Measurements from ENCODE around the gene PLN.

The PLN gene

DNA sequence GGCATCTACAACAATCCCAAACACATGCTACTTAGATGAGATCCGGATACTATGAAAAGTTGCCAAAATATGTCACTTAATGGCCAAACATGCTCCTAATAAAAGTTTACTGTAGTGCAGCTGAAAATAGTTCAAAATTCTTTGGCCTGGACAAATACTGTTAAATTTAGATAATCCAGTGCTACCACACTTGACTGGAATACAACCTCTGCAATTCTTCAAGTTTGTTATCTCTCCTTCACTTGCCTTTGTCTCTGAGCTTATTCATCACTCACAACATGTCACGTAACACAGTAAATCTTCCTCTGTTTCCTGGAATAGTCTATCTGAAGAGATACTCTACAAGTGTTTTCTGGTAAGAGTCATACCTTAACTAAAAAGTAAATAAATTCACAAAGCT, 10.5 kb upstream of the PLN start:
- no peak for DNase-seq (ENCODE audit: low spot score)

DNA sequence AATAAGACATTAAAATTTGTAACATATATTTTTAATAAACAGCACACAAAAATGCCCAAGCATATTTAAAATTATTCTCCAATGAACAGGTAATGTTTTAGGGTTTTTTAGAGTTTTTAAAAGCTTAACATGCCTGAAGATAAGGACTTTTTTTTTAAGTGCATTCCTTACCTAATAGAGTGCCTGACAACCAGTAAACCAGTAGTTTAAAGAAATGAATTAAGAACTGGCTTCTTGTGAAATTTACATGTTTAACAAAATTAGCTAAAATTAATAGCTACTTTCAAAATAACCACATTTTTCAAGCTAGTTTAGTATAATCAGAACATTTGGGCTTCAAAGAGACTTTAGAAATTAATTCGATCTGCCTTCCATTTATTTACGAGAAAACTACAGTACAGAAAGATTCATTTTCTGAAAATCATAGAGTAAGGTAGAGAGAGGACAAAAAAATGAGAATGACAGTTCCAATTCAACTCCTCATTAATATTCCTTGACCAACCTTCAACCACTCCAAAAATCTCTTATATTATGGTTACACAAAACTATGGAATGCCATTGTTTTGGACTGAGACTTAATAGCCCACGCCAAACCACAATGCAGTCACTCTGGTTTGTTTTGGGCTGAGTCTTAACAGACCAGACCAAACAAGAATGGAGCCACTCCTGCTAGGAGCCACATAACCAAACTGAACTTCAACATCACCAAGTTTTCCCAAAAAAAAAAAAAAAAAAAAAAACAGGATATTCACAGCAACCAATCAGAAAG, 5.7 kb upstream of the PLN start:
- DNase-seq (ENCODE audit: low spot score), result no peak

GRCh38 chr6:118544105-118544504, 4.0 kb upstream of the PLN start:
- no peak for DNase-seq (ENCODE audit: low spot score)

GRCh38 chr6:118546164-118546879, 1.8 kb upstream of the PLN start:
- DNase-seq (ENCODE audit: low spot score), result no peak

DNA sequence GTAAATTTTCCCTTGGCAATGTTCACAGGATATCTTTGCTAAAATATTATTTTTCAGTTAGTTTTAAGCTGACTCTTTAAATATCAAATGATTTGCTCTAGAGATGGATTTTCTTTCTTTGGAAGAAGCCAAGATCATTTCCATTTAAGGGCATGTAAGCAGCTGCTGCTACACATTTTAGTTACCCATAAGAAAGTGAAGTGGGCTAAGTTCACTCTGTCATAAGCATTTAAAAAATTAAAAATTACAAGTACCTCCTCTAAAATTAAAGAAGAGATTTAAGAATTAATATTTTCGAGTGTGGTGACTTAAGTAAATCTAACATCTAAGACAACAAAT, 1.2 kb upstream of the PLN start:
- no peak for DNase-seq (ENCODE audit: low spot score)

DNA sequence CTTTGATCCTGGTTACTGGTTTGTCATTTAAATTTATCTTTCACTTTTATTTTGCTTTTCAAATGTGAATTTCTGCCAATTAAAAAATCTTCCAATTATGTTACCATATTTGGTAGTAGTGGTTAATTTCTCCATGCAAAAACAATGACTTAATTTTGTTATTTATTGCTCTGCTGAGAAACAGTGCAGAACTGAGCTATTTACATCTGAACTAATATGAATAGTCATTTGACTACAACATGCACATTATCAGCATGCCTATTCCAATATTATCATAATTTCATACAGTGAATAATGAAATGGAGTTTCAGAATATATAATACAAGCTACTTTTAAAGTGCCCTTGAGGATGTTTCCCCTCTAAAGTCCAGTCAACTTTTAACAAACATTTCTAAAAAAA, 517 bp downstream of the PLN start:
- no peak for DNase-seq (ENCODE audit: low spot score)

DNA sequence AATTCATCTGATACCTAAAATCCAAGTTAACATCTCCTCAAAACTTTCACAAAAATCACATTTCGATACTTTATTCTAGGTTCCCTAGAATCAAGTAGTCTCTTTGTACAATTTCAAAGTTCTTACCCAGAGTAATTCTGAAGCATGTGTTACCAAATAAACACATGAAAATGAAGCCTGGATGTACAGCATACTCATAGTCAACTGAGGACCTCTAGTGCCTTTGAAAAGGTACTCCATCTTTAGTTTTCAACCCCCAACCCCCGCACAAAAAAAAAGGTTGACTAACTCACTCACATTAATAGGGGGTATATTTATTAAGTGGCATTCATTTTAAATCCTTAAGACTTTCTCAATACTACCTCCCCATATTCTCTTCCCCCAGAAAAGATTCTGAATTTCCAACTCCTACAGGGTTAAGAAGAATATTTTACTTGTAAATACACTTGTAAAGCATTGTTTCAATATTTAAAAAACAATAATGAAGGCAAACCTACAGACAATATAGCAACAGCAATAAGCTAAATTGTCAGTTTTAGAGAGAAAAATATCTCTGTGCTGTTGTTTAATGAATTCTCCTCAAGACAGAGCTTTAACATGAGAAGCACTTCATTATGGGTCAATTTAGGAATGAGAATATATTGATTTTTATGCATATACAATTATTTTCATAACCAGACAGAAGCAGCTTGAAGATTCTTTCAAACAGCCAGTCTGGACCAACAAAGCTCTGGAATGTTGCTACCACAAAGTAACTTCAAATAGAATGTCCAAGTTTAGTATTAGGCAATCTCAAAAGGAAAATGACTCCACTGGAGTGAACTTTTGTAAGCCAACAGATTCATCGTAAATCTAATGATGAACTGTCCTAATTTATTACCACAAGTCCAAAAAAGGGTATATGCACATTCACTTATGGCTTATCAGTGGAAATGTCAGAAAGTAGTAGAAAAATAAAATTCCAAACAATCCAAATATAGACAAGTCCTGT, 3.3 kb downstream of the PLN start:
- peak; percentile 10 for DNase-seq (ENCODE audit: low spot score)

GRCh38 chr6:118553132-118553531, 5.0 kb downstream of the PLN start:
- no peak for DNase-seq (ENCODE audit: low spot score)

DNA sequence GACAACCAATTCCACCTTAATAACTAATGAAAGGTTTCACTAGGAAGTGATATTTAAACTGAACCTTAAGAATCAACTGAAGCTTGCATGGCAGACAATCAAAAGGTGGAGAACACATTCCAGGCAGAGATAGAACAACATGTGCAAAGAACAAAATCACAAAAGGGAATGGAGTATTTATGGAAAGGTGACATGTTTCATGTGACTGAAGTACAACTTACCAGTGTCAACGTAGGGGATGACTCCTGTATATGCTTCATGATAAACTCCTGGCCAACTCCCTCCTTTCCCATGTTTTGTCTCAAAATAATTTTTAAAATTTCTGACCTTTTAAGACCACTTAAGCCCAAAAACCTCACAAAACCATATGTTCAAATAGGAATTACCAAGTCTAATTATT, 6.6 kb downstream of the PLN start:
- no peak for DNase-seq (ENCODE audit: low spot score)

GRCh38 chr6:118558464-118559217, 10.5 kb downstream of the PLN start:
- DNase-seq (ENCODE audit: low spot score), result no peak

- DNase-seq (ENCODE audit: low spot score), result no peak
Measured at GRCh38 chr6:118559659-118560058, 11.6 kb downstream of the PLN start.

- no peak for DNase-seq (ENCODE audit: low spot score)
Measured at GRCh38 chr6:118562248-118562647, 14.2 kb downstream of the PLN start.

DNA sequence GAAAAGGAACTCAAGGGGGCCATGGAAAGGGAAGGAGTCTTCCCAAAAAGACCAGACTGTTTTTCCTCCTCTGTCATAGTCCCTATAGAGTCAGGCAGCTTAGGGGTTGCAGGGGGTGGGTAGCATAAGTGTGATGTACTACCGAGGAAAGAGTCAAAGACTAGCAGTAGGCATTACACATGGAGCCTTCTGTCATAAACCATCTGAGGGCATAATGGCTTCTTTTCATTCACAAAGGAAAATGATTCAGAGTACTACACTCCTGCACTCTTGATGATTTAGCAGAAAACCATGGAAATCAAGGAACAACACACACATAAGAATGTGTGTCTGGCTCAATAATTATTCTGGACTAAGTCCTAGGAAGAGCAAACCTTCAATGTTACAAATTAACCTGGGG, 14.9 kb downstream of the PLN start:
- DNase-seq (ENCODE audit: low spot score), result no peak

DNA sequence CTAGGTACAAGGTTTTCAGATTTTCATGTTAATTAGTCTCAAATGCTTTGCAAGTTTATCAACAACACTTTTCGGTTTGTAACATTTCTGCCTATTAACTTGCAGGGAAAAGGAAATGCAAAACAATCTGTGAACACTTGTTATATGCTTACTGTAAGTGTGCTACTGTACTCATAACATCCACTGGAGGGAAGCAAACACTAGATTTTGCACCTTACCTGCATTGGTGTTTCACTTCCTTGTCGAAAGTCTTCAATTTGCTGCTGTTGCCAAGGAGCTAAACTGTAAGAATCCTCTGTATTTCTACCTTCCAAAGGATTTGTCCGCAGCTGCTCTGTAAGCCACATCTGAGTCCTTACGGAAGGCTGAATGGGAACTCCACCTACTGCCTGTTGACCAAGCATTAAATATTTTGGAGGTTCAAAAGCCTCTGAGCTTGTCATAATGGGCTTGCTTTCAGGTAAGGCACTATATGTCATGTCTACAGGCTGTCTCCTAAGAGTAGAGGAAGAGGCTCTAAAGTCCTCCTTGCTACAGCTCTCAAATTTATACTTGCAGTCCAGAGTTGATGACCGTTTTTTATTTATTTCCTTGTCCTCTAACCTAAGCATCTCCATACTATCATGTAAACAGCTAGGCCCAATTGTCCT, 17.3 kb downstream of the PLN start:
- no peak for DNase-seq (ENCODE audit: low spot score)

DNA sequence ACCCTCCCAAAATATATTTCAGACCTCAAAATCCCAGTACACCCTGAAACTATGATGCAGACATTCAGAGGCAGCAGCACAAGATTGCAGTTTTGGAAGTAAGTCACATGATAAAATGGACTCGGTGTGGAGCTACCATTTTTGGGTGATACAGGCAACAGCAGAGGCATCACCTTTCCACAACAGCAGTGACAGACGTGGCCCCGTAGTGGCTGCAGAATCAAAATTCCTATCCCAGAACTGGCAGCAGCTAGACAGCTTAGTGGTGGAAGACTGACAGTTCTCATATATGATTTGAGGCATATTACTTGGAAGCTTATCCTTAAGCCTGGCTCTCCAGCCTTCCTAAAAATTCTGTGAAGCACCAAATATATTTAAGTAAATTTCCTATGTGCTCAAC, 19.9 kb downstream of the PLN start:
- DNase-seq (ENCODE audit: low spot score), result no peak

DNA sequence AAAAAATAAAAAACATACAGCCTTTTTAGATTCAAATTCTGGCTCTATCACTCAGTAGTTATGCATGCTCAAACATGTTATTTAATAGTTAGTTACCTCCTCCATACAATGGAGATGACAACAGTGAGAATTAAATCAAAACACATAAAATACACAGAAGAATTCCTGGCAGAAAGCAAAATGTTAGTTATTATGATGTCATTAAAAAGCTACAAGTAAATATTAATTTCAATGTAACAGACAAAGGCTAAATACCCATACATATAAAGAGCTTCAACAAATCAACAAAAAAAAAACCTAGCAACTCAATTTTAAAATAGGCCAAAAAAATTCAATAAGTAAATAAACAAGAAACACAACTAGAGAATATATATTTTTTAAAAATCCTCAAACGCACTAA, 21.4 kb downstream of the PLN start:
- no peak for DNase-seq (ENCODE audit: low spot score)

DNA sequence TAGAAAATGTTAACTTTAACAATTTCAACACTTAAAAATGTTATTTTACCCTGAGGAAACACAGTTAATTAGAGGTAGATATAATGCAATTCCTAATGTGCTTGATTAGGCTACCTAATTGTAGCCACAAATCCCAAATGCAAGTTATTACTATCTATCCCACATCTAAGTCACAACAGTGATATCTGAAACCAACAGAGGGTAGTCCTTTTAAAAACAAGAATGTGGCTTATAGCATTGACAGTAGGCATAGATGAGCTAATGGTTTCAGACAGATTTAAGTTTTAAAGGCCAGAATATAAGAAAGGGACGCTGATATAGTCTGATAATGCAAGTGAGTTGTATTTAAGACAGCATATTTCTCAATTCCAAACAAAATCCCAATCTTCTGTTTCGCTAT, 23.0 kb downstream of the PLN start:
- no peak for DNase-seq (ENCODE audit: low spot score)

GRCh38 chr6:118574051-118574865, 26.2 kb downstream of the PLN start:
- DNase-seq (ENCODE audit: low spot score), result no peak

DNA sequence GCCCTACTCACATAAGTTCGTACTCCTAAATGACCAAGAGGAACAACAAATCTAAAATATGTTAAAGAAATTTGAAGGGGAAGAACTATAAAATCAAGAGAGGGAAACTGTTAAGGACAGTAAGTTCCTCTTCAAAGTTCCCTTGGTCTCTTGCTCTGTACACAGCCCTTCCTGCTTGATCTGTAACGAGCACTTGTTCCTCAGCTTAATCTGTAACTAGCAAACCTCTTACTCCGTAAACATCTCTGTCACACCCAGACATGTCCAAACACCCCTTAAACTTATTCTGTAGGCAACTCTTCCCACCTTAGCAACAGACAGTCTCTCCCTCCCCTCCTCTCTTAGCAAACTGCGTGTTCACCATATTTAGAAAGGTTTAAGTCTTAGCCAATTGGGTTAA, 29.9 kb downstream of the PLN start:
- DNase-seq (ENCODE audit: low spot score), result no peak

DNA sequence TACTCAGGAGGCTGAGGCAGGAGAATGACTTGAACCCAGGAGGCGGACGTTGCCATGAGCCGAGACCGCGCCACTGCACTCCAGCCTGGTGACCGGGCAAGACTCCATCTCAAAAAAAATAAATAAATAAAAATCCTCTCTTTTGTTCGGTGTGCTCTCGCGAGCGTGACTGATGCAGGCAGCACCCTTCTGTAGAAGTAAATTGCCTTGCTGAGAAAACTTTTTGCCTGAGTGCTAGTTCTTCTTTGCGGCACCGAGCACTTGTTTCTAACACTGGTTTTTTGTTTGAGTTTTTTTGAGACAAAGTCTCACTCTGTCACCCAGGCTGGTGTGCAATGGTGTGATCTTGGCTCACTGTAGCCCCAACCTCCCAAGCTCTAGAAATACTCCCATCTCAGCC, 30.5 kb downstream of the PLN start:
- DNase-seq (ENCODE audit: low spot score), result no peak

DNA sequence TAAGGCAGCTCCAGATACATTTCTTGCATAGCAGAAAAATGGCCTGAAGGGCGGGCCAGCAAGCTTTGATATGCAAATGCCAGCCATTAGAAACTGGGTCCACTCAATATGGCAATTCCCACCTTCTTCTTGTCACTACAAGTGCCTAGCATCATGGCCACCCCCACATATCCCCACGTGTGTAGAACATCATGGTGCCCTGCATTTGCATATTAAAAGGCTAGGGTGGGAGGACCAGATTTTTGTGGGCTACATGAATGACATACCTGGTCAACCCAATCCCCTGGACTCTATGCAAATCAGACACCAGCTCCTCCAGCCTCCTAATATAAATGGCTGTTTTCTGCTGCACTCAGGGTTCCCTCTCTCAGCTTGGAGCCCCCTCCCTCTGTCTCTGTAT, 31.7 kb downstream of the PLN start:
- no peak for DNase-seq (ENCODE audit: low spot score)
